ENCODE results near the gene NEMP1. TPM values are rescaled to one million over a fixed set of nuclear protein-coding genes. Genes with fewer than 3 reads are reported as not detected.
"Not testable (repeated sequence)": the region's sequence is repeated elsewhere in the genome, so short reads cannot be mapped to it uniquely, and the experiment has no call there.

NEMP1 gene
- polyA plus RNA-seq, 1 donor from 2014 or later = 6.8 TPM

- Histone ChIP-seq H3K27me3 (ENCODE audit: insufficient read depth, low read depth, low read length) (no peaks in the 10 kb centered on the region), H2AFZ (ENCODE audit: low read depth, low read length) (peak overlapping the region; percentile 40), H4K20me1 (ENCODE audit: insufficient read depth) (no peaks in the 10 kb centered on the region), H3K9ac (ENCODE audit: low read length) (no peak overlapping the region), H3F3A (ENCODE audit: insufficient read depth, low read length, poor library complexity, severe bottlenecking) (no peaks in the 10 kb centered on the region), H3K27ac (ENCODE audit: low read length) (no peak overlapping the region), H3K9me2 (ENCODE audit: insufficient read depth, low read length) (no peaks in the 10 kb centered on the region), H3K4me2 (ENCODE audit: low read length) (no peak overlapping the region), H3K4me3 (ENCODE audit: low read length) (no peak overlapping the region), H3K36me3 (ENCODE audit: insufficient read depth, low read length) (no peaks in the 10 kb centered on the region), H3K79me2 (replicated peaks; ENCODE audit: insufficient read depth, low read length) (no peaks in the 10 kb centered on the region), H3K9me3 (ENCODE audit: low read length) (no peaks in the 10 kb centered on the region)
- TF ChIP-seq POLR2AphosphoS5 (IDR thresholded peaks at IDR 0.05) (no peak), REST (IDR thresholded peaks at IDR 0.05; ENCODE audit: borderline replicate concordance) (no peak), MXI1 (conservative IDR thresholded peaks at IDR 0.05; ENCODE audit: poor library complexity, severe bottlenecking) (no peak), EP300 (conservative IDR thresholded peaks at IDR 0.05; ENCODE audit: poor library complexity, severe bottlenecking) (no peak), RAD21 (conservative IDR thresholded peaks at IDR 0.05) (no peak), EZH2 (IDR thresholded peaks at IDR 0.05; ENCODE audit: borderline replicate concordance, insufficient read depth, low read length, poor library complexity, severe bottlenecking) (no peak), TAF1 (IDR thresholded peaks at IDR 0.05; ENCODE audit: low read depth) (no peak), SMC3 (conservative IDR thresholded peaks at IDR 0.05; ENCODE audit: poor library complexity) (no peak), CTCF (IDR thresholded peaks at IDR 0.05; ENCODE audit: poor library complexity, severe bottlenecking) (no peak)
These were observed 51.4 kb downstream of the NEMP1 start for GRCh38 chr12:57027011-57027804.

GRCh38 chr12:57025196-57025595 is 53.4 kb downstream of the NEMP1 start:
- H3F3A ChIP-seq (ENCODE audit: insufficient read depth, low read length, poor library complexity, severe bottlenecking) = no peaks in the 10 kb centered on the region
- TF ChIP-seq SMC3 (conservative IDR thresholded peaks at IDR 0.05; ENCODE audit: poor library complexity) (no peak), MXI1 (conservative IDR thresholded peaks at IDR 0.05; ENCODE audit: poor library complexity, severe bottlenecking) (no peak), POLR2AphosphoS5 (IDR thresholded peaks at IDR 0.05) (no peak), REST (IDR thresholded peaks at IDR 0.05; ENCODE audit: borderline replicate concordance) (no peak), RAD21 (conservative IDR thresholded peaks at IDR 0.05) (no peak), EP300 (conservative IDR thresholded peaks at IDR 0.05; ENCODE audit: poor library complexity, severe bottlenecking) (no peak), EZH2 (IDR thresholded peaks at IDR 0.05; ENCODE audit: borderline replicate concordance, insufficient read depth, low read length, poor library complexity, severe bottlenecking) (no peak), CTCF (IDR thresholded peaks at IDR 0.05; ENCODE audit: poor library complexity, severe bottlenecking) (no peak), TAF1 (IDR thresholded peaks at IDR 0.05; ENCODE audit: low read depth) (no peak)
- H3K27ac ChIP-seq (ENCODE audit: low read length) = no peak overlapping the region
- H3K4me2 ChIP-seq (ENCODE audit: low read length) = no peak overlapping the region
- H2AFZ ChIP-seq (ENCODE audit: low read depth, low read length) = no peak overlapping the region
- H4K20me1 ChIP-seq (ENCODE audit: insufficient read depth) = no peaks in the 10 kb centered on the region
- H3K9me2 ChIP-seq (ENCODE audit: insufficient read depth, low read length) = no peaks in the 10 kb centered on the region
- no peaks in the 10 kb centered on the region for H3K36me3 ChIP-seq (ENCODE audit: insufficient read depth, low read length)
- H3K9me3 ChIP-seq (ENCODE audit: low read length) = no peaks in the 10 kb centered on the region
- no peak overlapping the region for H3K9ac ChIP-seq (ENCODE audit: low read length)
- H3K79me2 ChIP-seq (replicated peaks; ENCODE audit: insufficient read depth, low read length) = no peaks in the 10 kb centered on the region
- H3K27me3 ChIP-seq (ENCODE audit: insufficient read depth, low read depth, low read length) = no peaks in the 10 kb centered on the region
- no peak overlapping the region for H3K4me3 ChIP-seq (ENCODE audit: low read length)

- H2AFZ ChIP-seq (ENCODE audit: low read depth, low read length); H3K27me3 ChIP-seq (ENCODE audit: insufficient read depth, low read depth, low read length); H3F3A ChIP-seq (ENCODE audit: insufficient read depth, low read length, poor library complexity, severe bottlenecking); H3K4me2 ChIP-seq (ENCODE audit: low read length); H4K20me1 ChIP-seq (ENCODE audit: insufficient read depth); H3K9me3 ChIP-seq (ENCODE audit: low read length); H3K79me2 ChIP-seq (replicated peaks; ENCODE audit: insufficient read depth, low read length); H3K9me2 ChIP-seq (ENCODE audit: insufficient read depth, low read length); H3K9ac ChIP-seq (ENCODE audit: low read length); H3K36me3 ChIP-seq (ENCODE audit: insufficient read depth, low read length); H3K4me3 ChIP-seq (ENCODE audit: low read length); H3K27ac ChIP-seq (ENCODE audit: low read length): not testable (repeated sequence)
These were observed 56.3 kb downstream of the NEMP1 start for GRCh38 chr12:57022324-57022723.
